Measurements from ENCODE around the gene TBXT.
A peak's percentile ranks its signal among the peaks of the same experiment; 100 is the strongest.
"Not testable (repeated sequence)": the region's sequence is repeated elsewhere in the genome, so short reads cannot be mapped to it uniquely, and the experiment has no call there.

The TBXT gene, protein sequence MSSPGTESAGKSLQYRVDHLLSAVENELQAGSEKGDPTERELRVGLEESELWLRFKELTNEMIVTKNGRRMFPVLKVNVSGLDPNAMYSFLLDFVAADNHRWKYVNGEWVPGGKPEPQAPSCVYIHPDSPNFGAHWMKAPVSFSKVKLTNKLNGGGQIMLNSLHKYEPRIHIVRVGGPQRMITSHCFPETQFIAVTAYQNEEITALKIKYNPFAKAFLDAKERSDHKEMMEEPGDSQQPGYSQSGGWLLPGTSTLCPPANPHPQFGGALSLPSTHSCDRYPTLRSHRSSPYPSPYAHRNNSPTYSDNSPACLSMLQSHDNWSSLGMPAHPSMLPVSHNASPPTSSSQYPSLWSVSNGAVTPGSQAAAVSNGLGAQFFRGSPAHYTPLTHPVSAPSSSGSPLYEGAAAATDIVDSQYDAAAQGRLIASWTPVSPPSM

DNA sequence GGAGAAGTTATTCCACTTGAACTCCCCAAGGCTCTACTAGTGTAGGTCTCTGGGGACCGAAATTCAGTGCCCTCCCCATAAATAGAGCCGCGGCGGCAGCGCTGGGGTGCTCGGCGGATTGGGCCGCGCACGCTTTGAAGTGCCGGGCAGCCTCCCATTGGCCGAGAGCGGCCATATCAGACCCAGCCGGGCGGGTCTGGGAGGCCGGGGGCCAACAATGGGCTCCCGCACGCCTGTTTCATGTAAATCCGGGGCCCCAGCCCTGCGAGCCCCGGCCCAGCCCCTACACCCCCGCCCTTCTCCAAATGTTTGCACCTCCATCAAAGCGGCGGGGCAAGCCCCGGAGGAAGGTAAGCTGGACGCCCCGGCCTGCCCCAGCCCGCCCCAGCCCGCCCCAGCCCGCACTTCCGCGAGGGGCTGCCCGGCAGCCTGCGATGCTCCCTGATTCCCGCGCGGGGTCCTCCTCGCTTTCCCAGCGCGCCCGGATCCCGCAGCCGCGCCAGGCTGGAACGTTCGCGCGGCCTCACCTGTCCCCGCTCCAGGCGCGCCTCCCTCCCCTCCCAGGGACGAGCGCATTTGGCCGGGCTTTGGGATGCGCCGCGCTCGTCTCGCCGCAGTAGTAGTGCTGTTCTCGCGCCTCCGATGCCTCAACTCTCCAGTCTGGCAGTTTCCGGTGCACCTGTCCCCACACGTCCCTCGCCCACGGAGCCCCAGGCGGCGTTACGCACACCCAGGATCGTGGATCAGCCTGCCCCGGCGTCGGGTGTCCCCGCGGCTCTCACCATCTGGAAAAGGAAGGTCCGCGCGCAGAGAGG, at the start of gene TBXT:
Gene TBXT (minus strand): TSS at position 51 of the 815 bp plus-strand sequence. CDS start 260 bp downstream, outside the sequence.
- DNase-seq: no peak

DNA sequence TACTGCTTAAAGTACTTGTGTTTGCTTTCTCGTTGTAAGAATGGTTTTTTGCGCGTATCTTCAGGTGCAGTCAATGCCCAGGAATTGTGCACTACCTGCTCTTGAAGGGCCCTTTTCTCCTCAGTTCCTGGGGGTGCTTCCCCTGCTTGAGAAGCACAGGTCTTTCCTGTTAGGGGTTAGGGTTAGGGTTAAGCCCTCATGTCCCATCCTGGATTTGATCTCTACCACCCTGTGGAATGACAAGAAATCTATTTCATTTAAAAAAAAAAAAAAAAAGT, 39.6 kb upstream of the TBXT start:
- DNase-seq: no peak

DNA sequence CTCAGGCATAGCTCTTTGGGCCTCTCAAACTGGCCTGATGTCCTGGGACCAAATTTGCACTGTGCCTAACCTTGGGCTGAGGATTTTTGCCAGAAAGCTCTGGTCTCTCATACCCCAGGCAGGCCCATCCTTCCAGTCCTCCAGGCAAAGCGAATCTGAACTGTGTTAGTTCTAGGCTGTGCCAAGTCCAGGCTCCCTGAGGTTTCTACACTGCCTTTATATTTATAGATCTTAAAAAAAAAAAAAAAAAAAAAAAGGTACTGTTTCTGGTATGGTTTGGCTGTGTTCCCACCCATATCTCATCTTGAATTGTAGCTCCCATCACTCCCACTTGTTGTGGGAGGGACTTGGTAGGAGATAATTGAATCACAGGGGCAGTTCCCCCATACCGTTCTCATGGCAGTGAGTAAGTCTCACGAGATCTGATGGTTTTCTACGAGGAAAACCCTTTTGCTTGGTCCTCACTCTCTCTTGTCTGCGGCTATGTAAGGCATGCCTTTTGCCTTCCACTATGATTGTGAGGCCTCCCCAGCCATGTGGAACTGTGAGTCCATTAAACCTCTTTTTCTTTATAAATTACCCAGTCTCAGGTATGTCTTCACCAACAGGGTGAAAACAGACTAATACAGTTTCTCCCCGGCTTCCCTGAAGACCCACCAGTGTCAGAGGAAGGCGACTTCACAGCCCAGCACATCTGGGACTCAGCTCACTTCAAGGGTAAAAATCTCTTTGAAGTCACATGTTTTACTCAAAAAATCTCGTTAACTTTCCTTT, 39.0 kb upstream of the TBXT start:
- peak; percentile 13 for DNase-seq

GRCh38 chr6:166206066-166206465, 38.4 kb upstream of the TBXT start:
- DNase-seq: no peak

GRCh38 chr6:166204852-166205650, 37.4 kb upstream of the TBXT start:
- no peak for DNase-seq

- DNase-seq: no peak
Observed at GRCh38 chr6:166203641-166204222, 36.1 kb upstream of the TBXT start.

- no peak for DNase-seq
Observed at GRCh38 chr6:166203003-166203640, 35.5 kb upstream of the TBXT start.

GRCh38 chr6:166202321-166202733, 34.7 kb upstream of the TBXT start:
- DNase-seq: peak; percentile 65

GRCh38 chr6:166201878-166202277, 34.2 kb upstream of the TBXT start:
- peak; percentile 64 for DNase-seq

DNA sequence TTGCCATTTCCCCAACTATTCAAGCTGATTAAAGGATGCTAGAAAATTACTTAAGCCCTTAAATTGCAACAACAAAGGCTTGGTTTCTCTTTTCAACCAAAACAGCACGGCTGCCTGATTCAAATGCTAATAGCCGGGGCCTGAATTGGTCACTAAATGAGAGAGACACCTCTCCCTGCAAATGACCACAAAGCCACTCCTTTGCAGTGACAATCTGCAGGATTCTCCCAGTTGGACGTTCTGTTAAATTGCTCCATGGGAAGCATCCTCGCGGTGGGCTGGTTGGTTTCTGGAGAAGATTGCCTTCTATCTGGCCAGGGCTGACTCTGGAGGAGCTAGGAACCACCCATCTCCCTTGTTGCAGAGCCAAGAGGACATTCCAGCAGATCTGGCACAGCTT, 29.7 kb upstream of the TBXT start:
- DNase-seq: no peak

DNA sequence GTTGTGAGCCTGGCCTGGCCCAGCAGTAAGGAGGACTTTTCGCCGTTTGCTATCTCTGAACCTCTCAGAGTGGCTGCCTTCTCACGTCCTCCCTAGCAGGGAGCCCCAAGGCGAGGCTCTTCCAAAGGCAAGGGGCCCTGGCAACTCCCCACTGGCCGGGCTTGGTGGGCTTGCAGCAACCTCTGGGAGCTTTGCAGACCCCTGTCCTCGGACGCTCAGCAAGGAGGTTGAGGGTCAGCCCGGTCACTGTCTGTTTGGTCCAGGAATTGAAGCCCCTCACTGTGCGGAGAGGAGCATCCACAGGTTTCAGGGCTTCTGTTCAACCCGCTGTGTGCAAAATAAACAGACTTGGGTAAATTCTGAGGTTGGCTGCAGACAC, 28.2 kb upstream of the TBXT start:
- DNase-seq: no peak

DNA sequence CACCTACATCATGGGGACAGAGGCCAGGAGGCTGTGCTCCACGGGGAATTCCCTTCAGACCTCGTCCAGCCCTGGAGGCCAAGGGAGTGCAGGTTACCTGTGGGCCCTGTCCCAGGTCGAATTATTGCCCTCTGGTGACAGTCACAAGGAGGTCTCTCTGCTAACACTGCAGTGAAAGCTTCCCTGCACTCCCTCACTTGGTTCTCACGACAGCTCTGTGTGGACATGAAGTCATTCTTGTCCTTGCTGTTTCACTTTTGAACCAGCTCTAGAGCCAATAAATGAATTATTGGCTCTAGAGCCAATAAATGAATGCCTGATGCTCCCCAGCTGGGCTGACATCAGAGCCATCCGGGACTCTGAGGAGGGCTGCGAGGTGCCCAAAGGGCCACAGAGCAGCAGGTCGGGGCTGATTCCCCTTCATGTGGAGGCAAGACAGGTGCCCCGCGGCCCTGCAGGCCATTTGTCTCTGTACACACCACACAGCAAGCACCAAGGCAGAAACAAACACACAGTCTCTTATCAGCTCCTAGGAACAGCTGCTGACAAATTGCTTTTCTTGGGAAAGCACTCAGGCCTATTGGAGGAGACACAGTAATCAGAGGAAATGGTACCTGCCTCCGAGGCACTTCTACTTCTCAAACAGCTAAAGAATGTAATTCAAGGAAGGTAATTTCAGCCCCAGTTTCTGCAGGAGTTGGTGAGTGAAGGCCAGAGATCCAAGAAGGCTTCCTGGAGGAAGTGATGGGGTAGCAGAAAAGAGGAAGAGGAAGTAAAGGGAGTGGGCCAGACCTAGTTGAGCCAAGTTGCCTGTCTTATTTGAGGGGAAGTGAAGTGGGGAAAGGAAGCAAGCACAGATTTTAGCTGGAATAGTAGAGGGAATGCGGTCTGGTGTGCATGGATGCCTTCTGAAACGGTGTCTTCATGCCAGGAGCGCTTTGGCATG, 27.5 kb upstream of the TBXT start:
- peak; percentile 60 for DNase-seq

DNA sequence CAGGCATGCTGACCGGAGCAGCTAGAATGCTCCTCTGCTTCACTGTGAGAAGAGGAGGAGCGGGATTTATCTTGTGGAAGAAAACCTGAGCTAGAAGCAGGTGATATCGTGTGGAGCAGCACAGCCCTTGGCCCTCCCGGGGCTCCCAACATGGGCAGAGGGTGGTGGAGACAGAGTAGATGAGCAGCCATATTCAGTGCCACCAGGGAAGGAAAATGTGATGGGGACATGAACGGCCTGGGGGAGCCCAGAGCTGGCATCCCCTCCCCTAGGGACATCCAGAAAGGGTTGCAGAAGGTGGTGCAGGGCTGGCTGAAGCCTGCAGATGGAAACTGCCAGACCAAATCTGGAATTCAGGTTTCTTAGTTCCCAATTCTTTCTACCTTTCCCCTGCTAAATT, 24.9 kb upstream of the TBXT start:
- no peak for DNase-seq

- no peak for DNase-seq
Observed at GRCh38 chr6:166192136-166192535, 24.5 kb upstream of the TBXT start.

- no peak for DNase-seq
Observed at GRCh38 chr6:166179704-166180103, 12.1 kb upstream of the TBXT start.

GRCh38 chr6:166176106-166176505, 8.5 kb upstream of the TBXT start:
- DNase-seq: no peak

DNA sequence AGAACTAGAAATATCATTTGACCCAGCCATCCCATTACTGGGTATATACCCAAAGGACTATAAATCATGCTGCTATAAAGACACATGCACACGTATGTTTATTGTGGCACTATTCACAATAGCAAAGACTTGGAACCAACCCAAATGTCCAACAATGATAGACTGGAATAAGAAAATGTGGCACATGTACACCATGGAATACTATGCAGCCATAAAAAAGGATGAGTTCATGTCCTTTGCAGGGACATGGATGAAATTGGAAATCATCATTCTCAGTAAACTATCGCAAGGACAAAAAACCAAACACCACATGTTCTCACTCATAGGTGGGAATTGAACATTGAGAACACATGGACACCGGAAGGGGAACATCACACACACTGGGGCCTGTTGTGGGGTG, 7.4 kb upstream of the TBXT start:
- DNase-seq: not testable (repeated sequence)

- no peak for DNase-seq
Observed at GRCh38 chr6:166174031-166174430, 6.4 kb upstream of the TBXT start.

- peak; percentile 39 for DNase-seq
Observed at GRCh38 chr6:166173281-166173951, 5.8 kb upstream of the TBXT start.

DNA sequence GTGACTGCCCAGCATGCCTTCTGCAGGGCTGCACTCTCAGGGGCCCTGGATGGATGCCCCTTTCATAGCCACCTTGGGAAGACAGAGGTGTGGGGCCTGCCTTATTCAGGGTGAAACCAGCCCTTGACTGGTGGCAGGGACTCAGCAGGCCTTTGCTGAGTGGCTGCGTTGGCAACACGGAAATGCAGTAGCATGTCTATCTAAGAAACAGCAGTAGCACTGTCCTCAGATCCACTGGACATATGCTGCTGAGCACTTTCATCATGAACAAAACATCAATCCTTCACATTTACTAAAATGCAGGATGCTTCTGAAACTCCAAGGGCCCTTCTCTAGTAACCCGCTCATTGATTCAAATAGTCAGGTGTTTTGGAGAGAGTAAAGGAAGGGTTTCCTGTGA, 4.9 kb upstream of the TBXT start:
- no peak for DNase-seq
